HG03066 (cell line): ENCODE results near the gene TAF11L13.

Experiments used
- ATAC-seq: cut with Tn5 transposase; IDR thresholded peaks from one replicate; pipeline ENCODE4 v1.9.1; 2021; ENCODE audit warnings: low read depth; ENCODE audit not compliant: unreplicated experiment

The TAF11L13 gene

GRCh38 chr5:17678751-17679324, 47.0 kb downstream of the TAF11L13 start:
- no peak for ATAC-seq

GRCh38 chr5:17679597-17680203, 47.8 kb downstream of the TAF11L13 start:
- ATAC-seq = no peak

GRCh38 chr5:17680737-17681136, 48.8 kb downstream of the TAF11L13 start:
- no peak for ATAC-seq
